OCI-LY3 (cell line): ENCODE data around the gene DNAJB11.

Experiments
- CTCF ChIP-seq: fragments of 200-600, 300-600 bp; sonication (generic); IDR thresholded peaks from 2 replicates; pipeline ENCODE4 v1.5.1; 2014; ENCODE audit warnings: antibody characterized with exemption, low read length, low read depth
- EZH2phosphoT487 ChIP-seq: fragments of 200-600 bp; shearing (Covaris generic); IDR thresholded peaks from 2 replicates; pipeline ENCODE4 v1.6.1; 2018; ENCODE audit warnings: antibody characterized with exemption, mixed run types, low read depth

- no peak for TF ChIP-seq CTCF
- no peak for TF ChIP-seq EZH2phosphoT487
Observed at GRCh38 chr3:186593862-186594261, 23.3 kb downstream of the DNAJB11 start.
